ENCODE data around the gene GAS6.
"Not testable (repeated sequence)": the region's sequence is repeated elsewhere in the genome, so short reads cannot be mapped to it uniquely, and the experiment has no call there.

- TF ChIP-seq, protein P1, sequence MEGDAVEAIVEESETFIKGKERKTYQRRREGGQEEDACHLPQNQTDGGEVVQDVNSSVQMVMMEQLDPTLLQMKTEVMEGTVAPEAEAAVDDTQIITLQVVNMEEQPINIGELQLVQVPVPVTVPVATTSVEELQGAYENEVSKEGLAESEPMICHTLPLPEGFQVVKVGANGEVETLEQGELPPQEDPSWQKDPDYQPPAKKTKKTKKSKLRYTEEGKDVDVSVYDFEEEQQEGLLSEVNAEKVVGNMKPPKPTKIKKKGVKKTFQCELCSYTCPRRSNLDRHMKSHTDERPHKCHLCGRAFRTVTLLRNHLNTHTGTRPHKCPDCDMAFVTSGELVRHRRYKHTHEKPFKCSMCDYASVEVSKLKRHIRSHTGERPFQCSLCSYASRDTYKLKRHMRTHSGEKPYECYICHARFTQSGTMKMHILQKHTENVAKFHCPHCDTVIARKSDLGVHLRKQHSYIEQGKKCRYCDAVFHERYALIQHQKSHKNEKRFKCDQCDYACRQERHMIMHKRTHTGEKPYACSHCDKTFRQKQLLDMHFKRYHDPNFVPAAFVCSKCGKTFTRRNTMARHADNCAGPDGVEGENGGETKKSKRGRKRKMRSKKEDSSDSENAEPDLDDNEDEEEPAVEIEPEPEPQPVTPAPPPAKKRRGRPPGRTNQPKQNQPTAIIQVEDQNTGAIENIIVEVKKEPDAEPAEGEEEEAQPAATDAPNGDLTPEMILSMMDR (IDR thresholded peaks at IDR 0.05): not testable (repeated sequence)
- not testable (repeated sequence) for TF ChIP-seq EZH2 (IDR thresholded peaks at IDR 0.05; ENCODE audit: borderline replicate concordance, insufficient read depth, low read depth, low read length, poor library complexity, severe bottlenecking)
These were observed 33.4 kb downstream of the GAS6 start for GRCh38 chr13:113830426-113830950.
